Measurements from ENCODE around the gene PFN3. TPM values are rescaled to one million over a fixed set of nuclear protein-coding genes. Genes with fewer than 3 reads are reported as not detected.

PFN3 gene
- total RNA-seq, 3 donors from 2014 or later (not counting 1 experiment from before 2014, with no cell fraction given), result not detected

- Histone ChIP-seq H3K36me3 (ENCODE audit: control insufficient read depth, insufficient read depth, low read length) (peaks cover 26% of the 10 kb centered on the region), H3K4me3 (ENCODE audit: low read length) (peak overlapping the region; percentile 42), H3K4me1 (ENCODE audit: control insufficient read depth, insufficient read depth, low read length) (peaks cover 47% of the 10 kb centered on the region), H3K9me3 (ENCODE audit: control insufficient read depth, insufficient read depth, low read length) (no peaks in the 10 kb centered on the region), H3K27me3 (ENCODE audit: control insufficient read depth, insufficient read depth, low read length) (no peaks in the 10 kb centered on the region), H3K27ac (ENCODE audit: low read length) (peak overlapping the region; percentile 78)
- H3K4me1 Mint-ChIP-seq, result peaks cover 27 to 48% of the 10 kb centered on the region in 2 donors
- H3K27ac Mint-ChIP-seq, result peak overlapping the region; percentile 76 to 84
- H3K36me3 Mint-ChIP-seq, result no peaks in the 10 kb centered on the region
- WGBS (ENCODE audit: insufficient coverage), result 9% methylated on average over 8 of the region's 8 CpGs
- intact Hi-C loops (cut with micrococcal nuclease), result loop anchor here (1.0 kb wide), 2 partner anchors 8 to 17 kb away; no protein-coding TSS in a partner anchor
- no peaks in the 10 kb centered on the region for H3K27me3 Mint-ChIP-seq (ENCODE audit: low read depth in 2 of 2)
- peak in 1 of 2 donors; percentile 64 for DNase-seq
- no peak for TF ChIP-seq CTCF (IDR thresholded peaks at IDR 0.05)
- no peaks in the 10 kb centered on the region for H3K9me3 Mint-ChIP-seq
- peak overlapping the region; percentile 62 for H3K4me3 Mint-ChIP-seq
- ATAC-seq, result no peak
Measured at GRCh38 chr5:177445917-177446199, 45.4 kb upstream of the PFN3 start.

- Mint-ChIP-seq H3K27ac (peak overlapping the region; percentile 76 to 84), H3K4me1 (peaks cover 27 to 45% of the 10 kb centered on the region in 2 donors), H3K27me3 (ENCODE audit: low read depth in 2 of 2) (no peaks in the 10 kb centered on the region), H3K9me3 (no peaks in the 10 kb centered on the region), H3K36me3 (no peaks in the 10 kb centered on the region), H3K4me3 (peak overlapping the region; percentile 62)
- Histone ChIP-seq H3K4me3 (ENCODE audit: low read length) (no peak overlapping the region), H3K9me3 (ENCODE audit: control insufficient read depth, insufficient read depth, low read length) (no peaks in the 10 kb centered on the region), H3K27me3 (ENCODE audit: control insufficient read depth, insufficient read depth, low read length) (no peaks in the 10 kb centered on the region), H3K4me1 (ENCODE audit: control insufficient read depth, insufficient read depth, low read length) (peaks cover 51% of the 10 kb centered on the region), H3K36me3 (ENCODE audit: control insufficient read depth, insufficient read depth, low read length) (peaks cover 32% of the 10 kb centered on the region), H3K27ac (ENCODE audit: low read length) (peak overlapping the region; percentile 78)
- 56% methylated on average over 8 of the region's 10 CpGs for whole genome bisulfite sequencing (ENCODE audit: insufficient coverage)
- intact Hi-C loops (cut with micrococcal nuclease), result no loop called here
- ATAC-seq, result no peak
- no peak for TF ChIP-seq CTCF (IDR thresholded peaks at IDR 0.05)
- DNase-seq, result peak in 1 of 2 donors; percentile 86
Measured at GRCh38 chr5:177445052-177445916, 44.8 kb upstream of the PFN3 start.

GRCh38 chr5:177444106-177445051 is 43.9 kb upstream of the PFN3 start:
- Histone ChIP-seq H3K27ac (ENCODE audit: low read length) (peak overlapping the region; percentile 78), H3K36me3 (ENCODE audit: control insufficient read depth, insufficient read depth, low read length) (peaks cover 40% of the 10 kb centered on the region), H3K4me3 (ENCODE audit: low read length) (no peak overlapping the region), H3K9me3 (ENCODE audit: control insufficient read depth, insufficient read depth, low read length) (no peaks in the 10 kb centered on the region), H3K4me1 (ENCODE audit: control insufficient read depth, insufficient read depth, low read length) (peaks cover 48% of the 10 kb centered on the region), H3K27me3 (ENCODE audit: control insufficient read depth, insufficient read depth, low read length) (no peaks in the 10 kb centered on the region)
- peak overlapping the region; percentile 76 to 84 for H3K27ac Mint-ChIP-seq
- H3K4me1 Mint-ChIP-seq, result peaks cover 34 to 54% of the 10 kb centered on the region in 2 donors
- no peaks in the 10 kb centered on the region for H3K36me3 Mint-ChIP-seq
- TF ChIP-seq CTCF (IDR thresholded peaks at IDR 0.05), result no peak
- ATAC-seq (no peak), DNase-seq (peak in 1 of 2 donors; percentile 81)
- no peaks in the 10 kb centered on the region for H3K9me3 Mint-ChIP-seq
- WGBS (ENCODE audit: insufficient coverage), result 83% methylated on average over 5 of the region's 7 CpGs
- H3K4me3 Mint-ChIP-seq, result peak overlapping the region; percentile 62
- H3K27me3 Mint-ChIP-seq (ENCODE audit: low read depth in 2 of 2), result no peaks in the 10 kb centered on the region
- intact Hi-C loops (cut with micrococcal nuclease), result no loop called here
